ENCODE measurements around the gene FARP2.

FARP2 gene, protein sequence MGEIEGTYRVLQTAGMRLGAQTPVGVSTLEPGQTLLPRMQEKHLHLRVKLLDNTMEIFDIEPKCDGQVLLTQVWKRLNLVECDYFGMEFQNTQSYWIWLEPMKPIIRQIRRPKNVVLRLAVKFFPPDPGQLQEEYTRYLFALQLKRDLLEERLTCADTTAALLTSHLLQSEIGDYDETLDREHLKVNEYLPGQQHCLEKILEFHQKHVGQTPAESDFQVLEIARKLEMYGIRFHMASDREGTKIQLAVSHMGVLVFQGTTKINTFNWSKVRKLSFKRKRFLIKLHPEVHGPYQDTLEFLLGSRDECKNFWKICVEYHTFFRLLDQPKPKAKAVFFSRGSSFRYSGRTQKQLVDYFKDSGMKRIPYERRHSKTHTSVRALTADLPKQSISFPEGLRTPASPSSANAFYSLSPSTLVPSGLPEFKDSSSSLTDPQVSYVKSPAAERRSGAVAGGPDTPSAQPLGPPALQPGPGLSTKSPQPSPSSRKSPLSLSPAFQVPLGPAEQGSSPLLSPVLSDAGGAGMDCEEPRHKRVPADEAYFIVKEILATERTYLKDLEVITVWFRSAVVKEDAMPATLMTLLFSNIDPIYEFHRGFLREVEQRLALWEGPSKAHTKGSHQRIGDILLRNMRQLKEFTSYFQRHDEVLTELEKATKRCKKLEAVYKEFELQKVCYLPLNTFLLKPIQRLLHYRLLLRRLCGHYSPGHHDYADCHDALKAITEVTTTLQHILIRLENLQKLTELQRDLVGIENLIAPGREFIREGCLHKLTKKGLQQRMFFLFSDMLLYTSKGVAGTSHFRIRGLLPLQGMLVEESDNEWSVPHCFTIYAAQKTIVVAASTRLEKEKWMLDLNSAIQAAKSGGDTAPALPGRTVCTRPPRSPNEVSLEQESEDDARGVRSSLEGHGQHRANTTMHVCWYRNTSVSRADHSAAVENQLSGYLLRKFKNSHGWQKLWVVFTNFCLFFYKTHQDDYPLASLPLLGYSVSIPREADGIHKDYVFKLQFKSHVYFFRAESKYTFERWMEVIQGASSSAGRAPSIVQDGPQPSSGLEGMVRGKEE

DNA sequence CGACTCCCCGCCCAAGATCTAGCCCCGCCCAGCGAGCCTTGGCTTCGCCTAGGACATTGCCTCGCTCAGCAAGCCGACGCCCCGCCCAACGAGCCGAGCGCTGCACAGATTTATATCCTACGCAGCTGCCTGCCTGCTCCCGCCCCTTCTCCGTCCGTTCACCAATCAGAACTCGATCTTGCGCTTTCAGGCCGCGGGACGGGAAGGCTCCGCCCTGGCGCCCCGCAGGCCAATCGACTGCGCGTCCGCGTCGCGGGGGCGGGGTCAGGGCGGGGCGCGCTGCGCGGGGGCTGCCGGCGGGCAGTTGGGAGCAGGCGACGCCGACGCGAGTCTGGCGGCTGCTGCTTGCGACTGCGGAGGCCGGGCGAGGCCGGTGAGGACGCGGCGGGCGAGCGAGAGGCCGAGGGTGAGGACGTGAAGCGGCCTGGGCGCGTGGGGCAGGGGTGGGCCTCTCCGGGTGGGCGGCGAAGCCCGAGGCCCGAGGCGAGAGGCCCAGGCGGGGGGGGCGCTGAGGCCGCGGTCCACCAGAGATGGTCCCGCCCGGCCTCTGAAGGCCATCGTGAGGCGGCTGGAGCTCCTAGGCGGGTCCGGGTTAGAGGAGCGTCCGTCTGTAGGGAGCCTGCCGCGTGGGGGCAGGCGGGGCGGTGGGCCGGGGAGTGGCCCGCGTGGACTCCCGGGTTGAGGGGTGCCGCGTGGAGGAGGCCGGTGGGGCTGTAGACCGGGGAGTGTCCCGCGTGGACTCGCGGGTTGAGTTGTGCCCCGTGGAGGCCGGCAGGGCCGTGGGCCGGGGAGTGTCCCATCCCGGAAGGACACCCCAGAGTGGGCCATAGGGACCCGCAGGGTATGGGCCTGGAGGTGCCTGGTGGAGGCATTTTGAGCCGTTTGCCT is at the start of gene FARP2:
Gene FARP2, plus strand, starts transcription at position 303 of the 888 bp plus-strand sequence. CDS start 16,823 bp downstream, outside the sequence.
- TF ChIP-seq, protein P1, sequence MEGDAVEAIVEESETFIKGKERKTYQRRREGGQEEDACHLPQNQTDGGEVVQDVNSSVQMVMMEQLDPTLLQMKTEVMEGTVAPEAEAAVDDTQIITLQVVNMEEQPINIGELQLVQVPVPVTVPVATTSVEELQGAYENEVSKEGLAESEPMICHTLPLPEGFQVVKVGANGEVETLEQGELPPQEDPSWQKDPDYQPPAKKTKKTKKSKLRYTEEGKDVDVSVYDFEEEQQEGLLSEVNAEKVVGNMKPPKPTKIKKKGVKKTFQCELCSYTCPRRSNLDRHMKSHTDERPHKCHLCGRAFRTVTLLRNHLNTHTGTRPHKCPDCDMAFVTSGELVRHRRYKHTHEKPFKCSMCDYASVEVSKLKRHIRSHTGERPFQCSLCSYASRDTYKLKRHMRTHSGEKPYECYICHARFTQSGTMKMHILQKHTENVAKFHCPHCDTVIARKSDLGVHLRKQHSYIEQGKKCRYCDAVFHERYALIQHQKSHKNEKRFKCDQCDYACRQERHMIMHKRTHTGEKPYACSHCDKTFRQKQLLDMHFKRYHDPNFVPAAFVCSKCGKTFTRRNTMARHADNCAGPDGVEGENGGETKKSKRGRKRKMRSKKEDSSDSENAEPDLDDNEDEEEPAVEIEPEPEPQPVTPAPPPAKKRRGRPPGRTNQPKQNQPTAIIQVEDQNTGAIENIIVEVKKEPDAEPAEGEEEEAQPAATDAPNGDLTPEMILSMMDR (IDR thresholded peaks at IDR 0.05; ENCODE audit: extremely low read depth, insufficient read depth, missing control alignments), result no peak
- in situ Hi-C loops (cut with MboI; ENCODE audit: low pct_unique_long_range_greater_than_20kb, low sequenced_read_pairs, unreplicated experiment), result no loop called here
- peak; percentile 92 for DNase-seq (ENCODE audit: low spot score)

DNA sequence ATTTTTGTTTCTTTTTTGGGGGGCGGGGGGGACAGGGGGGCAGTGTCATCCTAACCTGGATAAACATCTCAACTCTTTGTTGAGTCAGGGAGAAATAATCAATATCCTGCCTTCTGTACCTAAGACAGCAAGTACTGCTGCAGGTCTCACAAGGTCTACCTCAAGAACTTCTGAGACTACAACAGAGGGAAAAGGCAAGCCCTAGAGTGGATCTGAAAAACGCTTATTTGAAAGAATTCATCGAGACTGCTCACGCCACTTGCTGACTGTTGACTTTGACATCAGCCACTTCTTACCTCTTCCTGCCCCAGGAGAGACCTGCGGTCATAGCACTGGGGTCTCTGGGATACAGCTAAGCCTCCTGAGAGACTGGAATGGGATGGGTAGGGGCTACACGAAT is 49.0 kb upstream of the FARP2 start:
- in situ Hi-C loops (cut with MboI; ENCODE audit: low pct_unique_long_range_greater_than_20kb, low sequenced_read_pairs, unreplicated experiment), result no loop called here
- TF ChIP-seq, protein P1 (IDR thresholded peaks at IDR 0.05; ENCODE audit: extremely low read depth, insufficient read depth, missing control alignments), result no peak
- DNase-seq (ENCODE audit: low spot score), result no peak

DNA sequence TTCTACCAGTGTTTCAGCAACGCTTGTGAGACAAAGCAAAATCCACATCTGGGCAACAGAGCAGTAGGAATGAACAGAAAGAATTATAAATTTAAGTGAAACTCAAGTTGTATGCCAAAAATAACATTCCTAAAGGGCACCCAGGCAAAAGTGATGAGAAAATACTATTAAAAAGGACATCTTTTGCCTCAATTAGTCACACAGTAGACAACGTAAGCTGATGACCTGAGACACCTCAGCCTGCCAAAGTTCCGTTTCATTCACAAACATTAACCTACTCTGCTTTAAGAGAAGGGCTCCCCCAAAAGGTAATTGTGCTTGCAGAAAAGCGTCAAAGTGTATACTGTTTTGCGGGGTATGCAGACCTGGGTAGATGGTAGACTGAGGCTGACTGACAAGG is 47.8 kb upstream of the FARP2 start:
- DNase-seq (ENCODE audit: low spot score), result no peak
- TF ChIP-seq, protein P1 (IDR thresholded peaks at IDR 0.05; ENCODE audit: extremely low read depth, insufficient read depth, missing control alignments), result no peak

DNA sequence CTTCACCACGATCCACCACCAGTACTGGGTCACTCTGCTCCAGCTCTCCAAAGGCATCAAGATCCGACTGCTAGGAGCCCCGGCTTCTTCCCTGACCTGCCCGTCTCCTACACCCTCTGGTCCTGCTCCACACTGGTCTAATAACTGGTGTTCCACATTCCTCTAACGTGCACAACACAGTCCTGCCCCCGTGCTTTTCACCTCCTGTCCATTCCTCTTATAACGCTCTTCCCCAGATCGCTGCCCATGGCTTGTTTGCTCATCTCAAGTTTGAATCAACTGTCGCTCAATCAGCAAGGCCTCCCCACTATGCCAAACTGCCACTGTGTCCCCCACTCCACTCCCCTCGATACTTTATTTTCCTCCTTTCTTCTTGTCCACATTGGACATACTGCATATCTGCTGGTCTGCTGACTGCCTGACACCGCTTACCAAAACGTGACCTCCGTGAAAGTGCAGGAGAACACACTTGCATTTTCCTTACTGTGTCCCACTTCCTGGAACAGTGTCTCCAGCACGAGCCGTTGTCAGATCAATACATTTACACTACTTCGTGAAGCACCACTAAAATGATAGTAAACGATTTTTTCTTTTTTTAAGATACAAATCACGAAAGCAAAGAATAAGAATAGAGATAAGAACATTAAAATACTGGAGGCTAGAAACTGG is 47.1 kb upstream of the FARP2 start:
- in situ Hi-C loops (cut with MboI; ENCODE audit: low pct_unique_long_range_greater_than_20kb, low sequenced_read_pairs, unreplicated experiment), result no loop called here
- no peak for DNase-seq (ENCODE audit: low spot score)

More for the DNA sequence above, 47.8 kb upstream of the FARP2 start:
- in situ Hi-C loops (cut with MboI; ENCODE audit: low pct_unique_long_range_greater_than_20kb, low sequenced_read_pairs, unreplicated experiment), result no loop called here

DNA sequence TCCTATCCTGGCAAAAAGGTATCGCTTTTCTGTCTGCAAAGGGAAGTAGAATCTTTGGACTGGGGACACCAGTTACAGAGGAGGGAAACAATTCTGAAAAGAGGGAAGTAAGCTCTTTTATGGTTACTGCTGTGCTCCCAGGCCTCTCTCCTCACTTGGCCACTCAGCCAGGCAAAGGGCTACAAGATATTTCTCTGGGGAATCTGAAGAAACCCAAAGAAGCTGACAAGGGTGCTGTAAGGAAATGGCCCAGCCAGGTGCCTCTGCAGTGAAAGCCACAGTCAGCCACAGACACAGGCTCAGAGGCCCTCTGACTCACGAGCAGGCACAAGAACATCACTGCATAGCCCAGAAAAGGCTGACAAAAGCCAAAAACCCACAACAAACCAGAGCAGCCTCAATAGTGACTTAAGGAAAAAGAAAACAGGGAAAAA is 46.4 kb upstream of the FARP2 start:
- peak; percentile 55 for DNase-seq (ENCODE audit: low spot score)
- TF ChIP-seq, protein P1 (IDR thresholded peaks at IDR 0.05; ENCODE audit: extremely low read depth, insufficient read depth, missing control alignments), result no peak
- in situ Hi-C loops (cut with MboI; ENCODE audit: low pct_unique_long_range_greater_than_20kb, low sequenced_read_pairs, unreplicated experiment), result no loop called here

More for the DNA sequence above, 47.1 kb upstream of the FARP2 start:
- TF ChIP-seq, protein P1 (IDR thresholded peaks at IDR 0.05; ENCODE audit: extremely low read depth, insufficient read depth, missing control alignments), result no peak
